ENCODE measurements around the gene CHKA.

The CHKA gene

DNA sequence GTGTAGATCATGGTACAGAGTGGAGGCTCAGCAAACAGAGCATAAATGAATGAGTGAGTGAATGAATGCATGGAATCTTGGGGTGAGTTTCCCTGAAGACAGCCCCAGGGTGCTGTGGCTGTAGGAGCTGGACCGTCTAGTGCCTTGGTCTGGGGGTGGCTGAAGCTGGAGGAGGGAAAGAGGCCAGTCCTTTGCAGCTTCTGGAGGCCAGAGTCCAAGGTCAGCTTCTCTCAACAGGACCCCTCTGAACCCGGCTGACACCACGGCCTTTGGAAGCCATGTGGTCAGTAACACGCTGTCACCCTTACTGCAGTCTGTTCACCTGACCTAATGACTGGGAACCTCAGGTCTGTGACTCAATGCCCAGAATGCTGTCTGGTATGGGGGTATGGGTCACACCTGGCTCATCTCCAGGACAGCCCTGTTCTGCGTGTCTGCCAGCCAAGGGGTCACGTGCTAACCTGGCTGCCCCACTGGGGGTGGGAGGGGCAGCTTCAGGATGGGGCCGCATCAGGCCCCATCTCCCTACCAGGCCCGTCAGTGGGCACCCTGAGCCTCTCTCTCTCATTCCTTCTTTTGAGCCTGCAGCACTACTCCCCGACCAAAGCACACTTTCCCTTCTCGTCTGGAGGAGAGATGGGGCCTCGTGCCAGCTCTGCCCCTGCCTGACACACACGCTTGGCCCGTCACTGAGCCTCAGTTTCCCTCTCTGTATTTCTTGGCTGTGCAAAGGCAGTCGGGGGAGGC is 24.1 kb upstream of the CHKA start:
- Histone ChIP-seq H3K9ac (no peak overlapping the region), H3K27ac (no peak overlapping the region), H3K4me1 (peaks cover 8% of the 10 kb centered on the region)

DNA sequence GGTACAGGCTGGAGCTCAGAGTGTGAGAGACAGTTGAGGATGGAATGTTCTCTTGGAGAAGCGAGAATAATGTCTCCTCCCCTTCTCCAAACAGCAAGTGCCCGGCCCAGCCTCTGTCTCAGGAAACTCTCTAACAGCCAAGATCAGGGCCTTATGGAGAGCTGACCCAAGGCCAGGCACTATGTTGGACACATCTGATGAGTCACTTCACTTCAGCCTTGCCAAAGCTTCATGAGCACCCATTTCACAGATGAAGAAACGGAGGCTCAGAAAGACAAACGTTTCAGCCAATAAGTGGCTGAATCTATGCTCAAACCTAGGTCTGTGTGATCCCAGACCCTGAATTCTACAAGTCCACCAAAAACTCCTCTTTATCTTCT is 22.1 kb upstream of the CHKA start:
- H3K9me3 ChIP-seq (ENCODE audit: control insufficient read depth, low read length), result no peaks in the 10 kb centered on the region
- no peaks in the 10 kb centered on the region for H3K79me2 ChIP-seq
- no peak overlapping the region for H3K4me3 ChIP-seq (ENCODE audit: low read depth, low read length)
- H3K36me3 ChIP-seq (ENCODE audit: control insufficient read depth, insufficient read depth, low read length), result no peaks in the 10 kb centered on the region
- H3K4me1 ChIP-seq, result peaks cover 8% of the 10 kb centered on the region
- no peak overlapping the region for H3K9ac ChIP-seq
- H3K4me2 ChIP-seq (ENCODE audit: low read length), result no peak overlapping the region
- no peak overlapping the region for H2AFZ ChIP-seq
- H3K27ac ChIP-seq, result no peak overlapping the region
- TF ChIP-seq, protein P1, sequence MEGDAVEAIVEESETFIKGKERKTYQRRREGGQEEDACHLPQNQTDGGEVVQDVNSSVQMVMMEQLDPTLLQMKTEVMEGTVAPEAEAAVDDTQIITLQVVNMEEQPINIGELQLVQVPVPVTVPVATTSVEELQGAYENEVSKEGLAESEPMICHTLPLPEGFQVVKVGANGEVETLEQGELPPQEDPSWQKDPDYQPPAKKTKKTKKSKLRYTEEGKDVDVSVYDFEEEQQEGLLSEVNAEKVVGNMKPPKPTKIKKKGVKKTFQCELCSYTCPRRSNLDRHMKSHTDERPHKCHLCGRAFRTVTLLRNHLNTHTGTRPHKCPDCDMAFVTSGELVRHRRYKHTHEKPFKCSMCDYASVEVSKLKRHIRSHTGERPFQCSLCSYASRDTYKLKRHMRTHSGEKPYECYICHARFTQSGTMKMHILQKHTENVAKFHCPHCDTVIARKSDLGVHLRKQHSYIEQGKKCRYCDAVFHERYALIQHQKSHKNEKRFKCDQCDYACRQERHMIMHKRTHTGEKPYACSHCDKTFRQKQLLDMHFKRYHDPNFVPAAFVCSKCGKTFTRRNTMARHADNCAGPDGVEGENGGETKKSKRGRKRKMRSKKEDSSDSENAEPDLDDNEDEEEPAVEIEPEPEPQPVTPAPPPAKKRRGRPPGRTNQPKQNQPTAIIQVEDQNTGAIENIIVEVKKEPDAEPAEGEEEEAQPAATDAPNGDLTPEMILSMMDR (IDR thresholded peaks at IDR 0.05), result no peak
- no peaks in the 10 kb centered on the region for H3K27me3 ChIP-seq (ENCODE audit: control insufficient read depth, insufficient read depth, low read length)

More for the DNA sequence above, 24.1 kb upstream of the CHKA start:
- TF ChIP-seq, protein P1 (IDR thresholded peaks at IDR 0.05), result no peak
- H3K79me2 ChIP-seq, result no peaks in the 10 kb centered on the region
- no peaks in the 10 kb centered on the region for H3K9me3 ChIP-seq (ENCODE audit: control insufficient read depth, low read length)
- H3K36me3 ChIP-seq (ENCODE audit: control insufficient read depth, insufficient read depth, low read length), result no peaks in the 10 kb centered on the region
- no peaks in the 10 kb centered on the region for H3K27me3 ChIP-seq (ENCODE audit: control insufficient read depth, insufficient read depth, low read length)
- no peak overlapping the region for H3K4me2 ChIP-seq (ENCODE audit: low read length)
- no peak overlapping the region for H3K4me3 ChIP-seq (ENCODE audit: low read depth, low read length)
- no peak overlapping the region for H2AFZ ChIP-seq

DNA sequence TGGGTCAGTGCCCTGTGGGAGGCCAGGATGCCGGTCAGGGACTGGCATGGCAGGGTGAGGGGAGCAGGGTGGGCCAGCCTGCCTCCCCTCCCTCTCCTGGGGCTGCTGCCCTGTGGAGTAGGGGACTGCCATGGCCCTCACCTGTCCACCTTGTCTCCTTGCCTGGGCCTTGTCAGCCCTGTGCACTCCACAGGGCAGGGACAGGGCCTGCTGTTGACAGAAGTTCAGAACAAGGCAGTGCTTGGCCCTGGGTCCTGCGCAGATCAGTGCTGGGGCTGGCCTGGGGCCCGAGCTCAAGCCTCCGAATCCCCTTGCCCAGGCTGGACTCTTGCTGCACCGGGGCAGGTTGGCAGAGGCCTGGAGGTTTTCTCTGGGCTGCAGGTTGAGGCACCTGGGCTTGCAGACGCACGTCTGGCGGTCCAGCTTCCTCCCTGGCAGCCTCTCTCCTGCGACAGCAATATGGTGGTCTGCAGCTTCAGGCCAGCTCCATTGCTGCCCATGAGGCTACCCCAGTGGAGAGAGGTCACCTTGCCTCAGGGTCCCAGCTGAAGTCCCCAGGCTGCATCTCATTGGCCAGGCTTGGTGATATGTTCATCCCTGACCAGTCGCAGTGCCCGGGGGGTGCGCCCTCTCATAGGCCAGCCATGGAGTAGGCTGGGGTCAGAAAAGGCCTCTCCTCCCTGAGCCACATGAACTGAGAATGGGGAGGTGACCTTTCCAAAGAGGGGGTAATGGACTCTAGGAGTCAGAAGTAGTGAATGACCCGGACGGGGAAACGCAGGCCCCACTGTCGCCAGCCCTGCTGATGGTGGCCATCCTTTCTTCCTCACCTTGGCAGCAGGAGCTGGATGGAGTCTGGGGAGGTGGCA is 21.5 kb upstream of the CHKA start:
- no peak overlapping the region for H3K4me2 ChIP-seq (ENCODE audit: low read length)
- peaks cover 8% of the 10 kb centered on the region for H3K4me1 ChIP-seq
- no peak overlapping the region for H3K9ac ChIP-seq
- no peaks in the 10 kb centered on the region for H3K9me3 ChIP-seq (ENCODE audit: control insufficient read depth, low read length)
- no peak overlapping the region for H2AFZ ChIP-seq
- TF ChIP-seq, protein P1 (IDR thresholded peaks at IDR 0.05), result no peak
- no peak overlapping the region for H3K27ac ChIP-seq
- H3K27me3 ChIP-seq (ENCODE audit: control insufficient read depth, insufficient read depth, low read length), result no peaks in the 10 kb centered on the region
- no peaks in the 10 kb centered on the region for H3K79me2 ChIP-seq
- no peaks in the 10 kb centered on the region for H3K36me3 ChIP-seq (ENCODE audit: control insufficient read depth, insufficient read depth, low read length)
- no peak overlapping the region for H3K4me3 ChIP-seq (ENCODE audit: low read depth, low read length)

DNA sequence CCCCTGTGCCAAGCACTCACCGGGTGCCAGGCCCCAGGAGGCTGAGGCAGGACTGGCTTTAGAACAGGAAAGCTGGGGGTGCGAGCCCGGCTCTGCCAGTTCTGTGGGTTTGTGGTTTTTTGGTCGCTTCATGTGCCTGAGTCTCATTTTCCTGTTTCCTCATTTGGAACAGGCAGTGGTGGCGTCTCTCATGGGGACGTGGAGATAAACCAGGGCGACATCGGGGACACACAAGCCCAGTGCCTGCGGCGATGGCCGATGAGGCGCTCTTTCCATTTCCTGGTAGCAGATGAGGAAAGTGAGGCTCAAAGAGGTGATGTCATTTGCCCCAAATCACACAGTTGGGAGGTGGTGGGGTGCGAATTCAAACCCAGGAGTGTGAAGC is 20.8 kb upstream of the CHKA start:
- Histone ChIP-seq H3K27me3 (ENCODE audit: control insufficient read depth, insufficient read depth, low read length) (no peaks in the 10 kb centered on the region), H3K4me2 (ENCODE audit: low read length) (no peak overlapping the region), H3K4me3 (ENCODE audit: low read depth, low read length) (no peak overlapping the region), H3K4me1 (peaks cover 7% of the 10 kb centered on the region), H3K27ac (no peak overlapping the region), H3K9me3 (ENCODE audit: control insufficient read depth, low read length) (no peaks in the 10 kb centered on the region), H3K9ac (no peak overlapping the region), H2AFZ (no peak overlapping the region), H3K36me3 (ENCODE audit: control insufficient read depth, insufficient read depth, low read length) (no peaks in the 10 kb centered on the region), H3K79me2 (no peaks in the 10 kb centered on the region)
- TF ChIP-seq, protein P1 (IDR thresholded peaks at IDR 0.05), result no peak
